Uterus (tissue), 2 donors: ENCODE measurements around the gene CCDC54.

Source experiments
- POLR2A ChIP-seq, 2 donors: fragments of 450-650 bp; IDR thresholded peaks; one replicate each; pipeline ENCODE4 v1.6.1; 2016; ENCODE audit warnings: antibody characterized with exemption in 2 of 2, mild to moderate bottlenecking in 1 of 2, moderate library complexity in 1 of 2
- TF ChIP-seq, protein P1 (sequence below), 4 experiments: fragments of 200-600 bp in 2 of 4; fragments of 450-650 bp in 2 of 4; sonication (generic) in 2 of 4; IDR thresholded peaks; one replicate each; pipeline ENCODE4 v1.5.1; 2016 to 2019; ENCODE audit warnings: antibody characterized with exemption in 4 of 4, mild to moderate bottlenecking in 2 of 4, moderate library complexity in 1 of 4

DNA sequence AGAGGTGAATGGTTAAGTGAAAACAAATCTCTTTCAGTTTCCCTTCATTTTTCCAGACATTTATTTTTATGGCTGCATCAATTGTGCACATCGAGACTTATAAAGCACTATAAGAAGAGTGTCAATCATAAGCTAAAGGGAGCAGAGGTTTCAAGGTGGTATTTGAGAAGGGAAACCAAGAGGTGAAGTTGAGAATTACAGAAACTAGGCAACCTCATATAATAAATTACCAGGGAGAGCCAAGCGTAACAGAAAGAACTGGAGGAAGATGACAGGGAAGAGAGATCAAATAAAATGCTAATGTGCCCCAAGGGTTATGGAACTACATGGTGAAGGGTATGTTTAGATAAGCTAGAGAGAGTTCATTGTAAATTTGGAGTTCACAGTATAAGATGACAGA lies 6.3 kb upstream of the CCDC54 start:
- TF ChIP-seq, protein P1, sequence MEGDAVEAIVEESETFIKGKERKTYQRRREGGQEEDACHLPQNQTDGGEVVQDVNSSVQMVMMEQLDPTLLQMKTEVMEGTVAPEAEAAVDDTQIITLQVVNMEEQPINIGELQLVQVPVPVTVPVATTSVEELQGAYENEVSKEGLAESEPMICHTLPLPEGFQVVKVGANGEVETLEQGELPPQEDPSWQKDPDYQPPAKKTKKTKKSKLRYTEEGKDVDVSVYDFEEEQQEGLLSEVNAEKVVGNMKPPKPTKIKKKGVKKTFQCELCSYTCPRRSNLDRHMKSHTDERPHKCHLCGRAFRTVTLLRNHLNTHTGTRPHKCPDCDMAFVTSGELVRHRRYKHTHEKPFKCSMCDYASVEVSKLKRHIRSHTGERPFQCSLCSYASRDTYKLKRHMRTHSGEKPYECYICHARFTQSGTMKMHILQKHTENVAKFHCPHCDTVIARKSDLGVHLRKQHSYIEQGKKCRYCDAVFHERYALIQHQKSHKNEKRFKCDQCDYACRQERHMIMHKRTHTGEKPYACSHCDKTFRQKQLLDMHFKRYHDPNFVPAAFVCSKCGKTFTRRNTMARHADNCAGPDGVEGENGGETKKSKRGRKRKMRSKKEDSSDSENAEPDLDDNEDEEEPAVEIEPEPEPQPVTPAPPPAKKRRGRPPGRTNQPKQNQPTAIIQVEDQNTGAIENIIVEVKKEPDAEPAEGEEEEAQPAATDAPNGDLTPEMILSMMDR (IDR thresholded peaks at IDR 0.05): no peak
- TF ChIP-seq POLR2A (IDR thresholded peaks at IDR 0.05): no peak
